K562 (cell line): ENCODE measurements around the gene HRH1.

Experiments
- CREB1 ChIP-seq, 2 experiments: sonication (generic) in 1 of 2; formaldehyde crosslinking in 1 of 2; IDR thresholded peaks; 2 replicates each; pipeline versions ENCODE4 v1.6.1 to v1.8.0; 2012 to 2022; ENCODE audit warnings: inconsistent platforms in 1 of 2, mild to moderate bottlenecking in 1 of 2, missing genetic modification reagents in 1 of 2, moderate library complexity in 1 of 2
- FOXK2 ChIP-seq, 2 experiments: fragments of 450-650 bp; IDR thresholded peaks in 1 of 2; conservative IDR thresholded peaks in 1 of 2; 2 replicates each; pipeline ENCODE4 v1.6.1; 2016; ENCODE audit warnings: low read depth in 2 of 2, mild to moderate bottlenecking in 1 of 2
- NFE2 ChIP-seq: IDR thresholded peaks from 2 replicates; pipeline ENCODE4 v1.6.1; 2014; ENCODE audit warnings: antibody characterized with exemption, low read depth
- PHF8 ChIP-seq: fragments of 200-600 bp; sonication (generic); IDR thresholded peaks from 2 replicates; pipeline ENCODE4 v1.6.1; 2012; ENCODE audit warnings: mixed run types, mild to moderate bottlenecking, inconsistent platforms, low read length, moderate library complexity, borderline replicate concordance
- POLR2A ChIP-seq: fragments of 450-650 bp; conservative IDR thresholded peaks from 2 replicates; pipeline ENCODE4 v1.6.1; 2016
- SP1 ChIP-seq: sonication (generic); formaldehyde crosslinking; IDR thresholded peaks from 2 replicates; pipeline ENCODE4 v1.8.1; 2022; ENCODE audit warnings: mild to moderate bottlenecking, missing genetic modification reagents

GRCh38 chr3:11221818-11222415 is 67.6 kb downstream of the HRH1 start:
- TF ChIP-seq POLR2A (no peak), FOXK2 (conservative IDR thresholded peaks at IDR 0.05 in 1 of 2, IDR thresholded peaks at IDR 0.05 in 1 of 2; ENCODE audit: low read depth in 2 of 2) (no peak), PHF8 (no peak), CREB1 (IDR thresholded peaks at IDR 0.05) (no peak), CREB1 (CRISPR knock-in tag; IDR thresholded peaks at IDR 0.05) (no peak), NFE2 (no peak), SP1 (CRISPR knock-in tag) (no peak)
